ENCODE results near the gene NLRP14.
A peak's percentile ranks its signal among the peaks of the same experiment; 100 is the strongest.

Gene NLRP14

GRCh38 chr11:6992457-6993417 lies 27.5 kb upstream of the NLRP14 start:
- ATAC-seq: peak; percentile 81
- TF ChIP-seq ESRRG (CRISPR knock-in tag; IDR thresholded peaks at IDR 0.05) (no peak), ZNF70 (CRISPR knock-in tag; IDR thresholded peaks at IDR 0.05) (no peak), GLIS3 (CRISPR knock-in tag; IDR thresholded peaks at IDR 0.05) (no peak)

GRCh38 chr11:6995703-6996102 lies 24.6 kb upstream of the NLRP14 start:
- TF ChIP-seq ZFP30 (CRISPR knock-in tag; IDR thresholded peaks at IDR 0.05): no peak
- TF ChIP-seq ZFP3 (CRISPR knock-in tag; IDR thresholded peaks at IDR 0.05): no peak
- TF ChIP-seq OSR1 (CRISPR knock-in tag; IDR thresholded peaks at IDR 0.05): no peak
- no peak for TF ChIP-seq PPARA (CRISPR knock-in tag; IDR thresholded peaks at IDR 0.05; ENCODE audit: borderline replicate concordance)
- no peak for TF ChIP-seq CREB5 (CRISPR knock-in tag; IDR thresholded peaks at IDR 0.05; ENCODE audit: low read depth)
- TF ChIP-seq TOX (CRISPR knock-in tag; IDR thresholded peaks at IDR 0.05; ENCODE audit: borderline replicate concordance): no peak
- ATAC-seq: no peak

- peak; percentile 46; the same call in 2 of the 3 replicates for ATAC-seq
Measured at GRCh38 chr11:7004482-7004881, 15.8 kb upstream of the NLRP14 start.

More at GRCh38 chr11:7004482-7004881, 15.8 kb upstream of the NLRP14 start:
- no peak for TF ChIP-seq CREB5 (CRISPR knock-in tag; IDR thresholded peaks at IDR 0.05; ENCODE audit: low read depth)
- TF ChIP-seq TSHZ2 (CRISPR knock-in tag; IDR thresholded peaks at IDR 0.05): no peak
- no peak for TF ChIP-seq CSRNP3 (CRISPR knock-in tag; IDR thresholded peaks at IDR 0.05)
- no peak for TF ChIP-seq OSR1 (CRISPR knock-in tag; IDR thresholded peaks at IDR 0.05)
- TF ChIP-seq BACH2 (CRISPR knock-in tag; IDR thresholded peaks at IDR 0.05; ENCODE audit: borderline replicate concordance): no peak
- no peak for TF ChIP-seq PATZ1 (CRISPR knock-in tag; IDR thresholded peaks at IDR 0.05; ENCODE audit: borderline replicate concordance)
- no peak for TF ChIP-seq ESRRG (CRISPR knock-in tag; IDR thresholded peaks at IDR 0.05)
- no peak for TF ChIP-seq ZFP3 (CRISPR knock-in tag; IDR thresholded peaks at IDR 0.05)
- no peak for TF ChIP-seq TOX (CRISPR knock-in tag; IDR thresholded peaks at IDR 0.05; ENCODE audit: borderline replicate concordance)
- no peak for TF ChIP-seq GLIS3 (CRISPR knock-in tag; IDR thresholded peaks at IDR 0.05)
- TF ChIP-seq ISL1 (CRISPR knock-in tag; IDR thresholded peaks at IDR 0.05): no peak
- TF ChIP-seq CSDC2 (CRISPR knock-in tag; IDR thresholded peaks at IDR 0.05): no peak
- TF ChIP-seq ZNF8 (CRISPR knock-in tag; IDR thresholded peaks at IDR 0.05): no peak
- no peak for TF ChIP-seq RARB (CRISPR knock-in tag; IDR thresholded peaks at IDR 0.05)
- no peak for TF ChIP-seq PPARA (CRISPR knock-in tag; IDR thresholded peaks at IDR 0.05; ENCODE audit: borderline replicate concordance)
- no peak for TF ChIP-seq SNAI2 (CRISPR knock-in tag; IDR thresholded peaks at IDR 0.05)
- TF ChIP-seq ZNF70 (CRISPR knock-in tag; IDR thresholded peaks at IDR 0.05): no peak
- TF ChIP-seq ARNTL (CRISPR knock-in tag; IDR thresholded peaks at IDR 0.05; ENCODE audit: borderline replicate concordance, low read depth): no peak
- no peak for TF ChIP-seq POU6F1 (CRISPR knock-in tag; IDR thresholded peaks at IDR 0.05; ENCODE audit: borderline replicate concordance, low read depth)
- TF ChIP-seq ZNF565 (CRISPR knock-in tag; conservative IDR thresholded peaks at IDR 0.05; ENCODE audit: low read depth): no peak
